Brain microvascular endothelial cell (primary cell): ENCODE data around the gene AP2B1.

ENCODE experiments used
- DNase-seq: peaks from one replicate; pipeline ENCODE4 v3.0.0-alpha.2; 2020
- H3K27ac ChIP-seq: fragments of 250-450 bp; sonication (Bioruptor Pico); 2 replicates; pipeline ENCODE4 v1.5.1; 2020; ENCODE audit warnings: mild to moderate bottlenecking, moderate library complexity
- H3K27me3 ChIP-seq: fragments of 250-450 bp; sonication (Bioruptor Pico); replicated peaks from 2 replicates; pipeline ENCODE4 v1.5.1; 2020; ENCODE audit warnings: mild to moderate bottlenecking
- H3K36me3 ChIP-seq: fragments of 250-450 bp; sonication (Bioruptor Pico); replicated peaks from 2 replicates; pipeline ENCODE4 v1.5.1; 2020; ENCODE audit warnings: mild to moderate bottlenecking
- H3K4me3 ChIP-seq: 2 replicates; pipeline ENCODE4 v1.5.1; 2011; ENCODE audit warnings: low read depth, mild to moderate bottlenecking, control low read depth, low read length, moderate library complexity
- in situ Hi-C: cut with HindIII; loops from 2 replicates; pipeline ENCODE4 v1.10.0; 2017; ENCODE audit warnings: low sequenced_read_pairs, low pct_ligation_motif_present
- TF ChIP-seq, protein P1 (sequence below): IDR thresholded peaks from 2 replicates; pipeline ENCODE4 v1.5.1; 2011; ENCODE audit warnings: low read depth, mild to moderate bottlenecking, moderate library complexity, low read length, control low read depth, inconsistent platforms; ENCODE audit errors: missing control alignments

AP2B1 gene

DNA sequence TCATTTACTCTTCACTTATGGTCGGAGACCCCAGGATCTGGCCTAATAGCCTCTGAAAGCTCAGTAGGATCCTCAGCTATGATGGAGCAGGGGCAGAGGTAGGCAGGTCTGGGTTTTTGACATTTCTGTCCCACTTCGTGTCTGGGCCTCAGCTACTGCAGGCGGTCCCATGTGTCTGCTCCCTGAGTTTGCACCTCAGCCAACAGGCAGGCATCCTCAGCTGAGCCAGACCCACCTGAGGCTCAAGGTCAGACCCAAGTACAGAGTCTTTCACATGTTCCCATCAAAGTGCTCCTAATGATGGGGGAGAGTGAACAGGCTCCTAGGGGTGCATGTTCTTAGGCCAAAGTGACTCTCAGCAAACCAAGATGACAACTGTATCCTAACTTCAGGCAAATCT lies 141.4 kb downstream of the AP2B1 start:
- H3K27ac ChIP-seq, result no peak overlapping the region
- H3K4me3 ChIP-seq, result no peak overlapping the region
- TF ChIP-seq, protein P1, sequence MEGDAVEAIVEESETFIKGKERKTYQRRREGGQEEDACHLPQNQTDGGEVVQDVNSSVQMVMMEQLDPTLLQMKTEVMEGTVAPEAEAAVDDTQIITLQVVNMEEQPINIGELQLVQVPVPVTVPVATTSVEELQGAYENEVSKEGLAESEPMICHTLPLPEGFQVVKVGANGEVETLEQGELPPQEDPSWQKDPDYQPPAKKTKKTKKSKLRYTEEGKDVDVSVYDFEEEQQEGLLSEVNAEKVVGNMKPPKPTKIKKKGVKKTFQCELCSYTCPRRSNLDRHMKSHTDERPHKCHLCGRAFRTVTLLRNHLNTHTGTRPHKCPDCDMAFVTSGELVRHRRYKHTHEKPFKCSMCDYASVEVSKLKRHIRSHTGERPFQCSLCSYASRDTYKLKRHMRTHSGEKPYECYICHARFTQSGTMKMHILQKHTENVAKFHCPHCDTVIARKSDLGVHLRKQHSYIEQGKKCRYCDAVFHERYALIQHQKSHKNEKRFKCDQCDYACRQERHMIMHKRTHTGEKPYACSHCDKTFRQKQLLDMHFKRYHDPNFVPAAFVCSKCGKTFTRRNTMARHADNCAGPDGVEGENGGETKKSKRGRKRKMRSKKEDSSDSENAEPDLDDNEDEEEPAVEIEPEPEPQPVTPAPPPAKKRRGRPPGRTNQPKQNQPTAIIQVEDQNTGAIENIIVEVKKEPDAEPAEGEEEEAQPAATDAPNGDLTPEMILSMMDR, result no peak
- no peak for DNase-seq
- in situ Hi-C loops, result no loop called here
- no peaks in the 10 kb centered on the region for H3K27me3 ChIP-seq
- H3K36me3 ChIP-seq, result peaks cover 15% of the 10 kb centered on the region

DNA sequence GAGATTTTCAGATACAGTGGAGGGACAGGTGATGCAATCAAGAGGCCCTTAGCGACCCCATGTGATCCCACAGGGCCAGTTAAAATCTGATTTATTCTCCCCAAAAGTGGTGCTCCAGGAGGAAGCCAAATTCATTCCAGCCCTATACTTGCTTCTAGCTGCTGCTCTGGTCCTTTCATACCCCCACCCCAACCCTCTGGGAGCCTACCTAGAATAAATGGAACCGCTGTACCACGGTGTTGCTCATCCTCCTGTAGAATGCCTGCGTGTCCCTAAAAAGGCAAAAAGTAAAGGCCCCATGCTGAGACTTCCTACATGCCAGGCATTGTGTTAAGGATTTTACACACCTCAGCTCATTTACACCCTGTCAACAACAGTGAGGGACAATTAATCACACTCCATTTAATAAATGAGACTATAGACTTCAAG lies 142.3 kb downstream of the AP2B1 start:
- no peak overlapping the region for H3K27ac ChIP-seq
- DNase-seq, result no peak
- peaks cover 6% of the 10 kb centered on the region for H3K36me3 ChIP-seq
- H3K27me3 ChIP-seq, result no peaks in the 10 kb centered on the region
- TF ChIP-seq, protein P1, result no peak
- in situ Hi-C loops, result no loop called here
- H3K4me3 ChIP-seq, result no peak overlapping the region

DNA sequence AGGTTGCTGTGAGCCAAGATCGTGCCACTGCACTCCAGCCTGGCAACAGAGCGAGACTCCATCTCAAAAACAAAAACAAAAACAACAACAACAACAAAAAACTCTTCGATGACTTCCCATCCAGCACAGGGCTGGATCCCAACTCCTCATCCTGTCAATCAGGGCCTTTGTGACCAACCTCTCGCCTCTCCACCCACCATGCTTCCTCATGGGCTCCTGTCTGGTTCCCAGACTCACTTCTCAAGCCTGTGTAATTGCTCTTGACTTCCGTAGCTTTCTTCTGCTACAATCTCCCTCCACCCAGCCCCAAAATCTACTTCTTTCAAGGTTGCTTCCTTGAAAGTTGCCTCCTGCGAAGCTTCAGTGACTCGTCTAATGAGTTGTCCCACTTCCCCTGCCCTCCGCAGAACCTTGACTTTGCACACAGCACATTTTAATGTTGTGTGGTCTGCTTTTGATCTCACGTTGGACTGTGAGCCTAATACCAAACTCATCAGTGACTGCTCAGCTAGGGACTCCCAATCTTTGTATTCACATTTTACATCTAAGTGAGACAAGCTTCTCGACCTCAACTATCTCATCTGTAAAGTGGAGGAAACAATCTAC lies 143.4 kb downstream of the AP2B1 start:
- DNase-seq, result no peak
- no peak overlapping the region for H3K4me3 ChIP-seq
- H3K36me3 ChIP-seq, result no peaks in the 10 kb centered on the region
- H3K27me3 ChIP-seq, result no peaks in the 10 kb centered on the region
- no peak overlapping the region for H3K27ac ChIP-seq
- TF ChIP-seq, protein P1, result no peak
- in situ Hi-C loops, result no loop called here

DNA sequence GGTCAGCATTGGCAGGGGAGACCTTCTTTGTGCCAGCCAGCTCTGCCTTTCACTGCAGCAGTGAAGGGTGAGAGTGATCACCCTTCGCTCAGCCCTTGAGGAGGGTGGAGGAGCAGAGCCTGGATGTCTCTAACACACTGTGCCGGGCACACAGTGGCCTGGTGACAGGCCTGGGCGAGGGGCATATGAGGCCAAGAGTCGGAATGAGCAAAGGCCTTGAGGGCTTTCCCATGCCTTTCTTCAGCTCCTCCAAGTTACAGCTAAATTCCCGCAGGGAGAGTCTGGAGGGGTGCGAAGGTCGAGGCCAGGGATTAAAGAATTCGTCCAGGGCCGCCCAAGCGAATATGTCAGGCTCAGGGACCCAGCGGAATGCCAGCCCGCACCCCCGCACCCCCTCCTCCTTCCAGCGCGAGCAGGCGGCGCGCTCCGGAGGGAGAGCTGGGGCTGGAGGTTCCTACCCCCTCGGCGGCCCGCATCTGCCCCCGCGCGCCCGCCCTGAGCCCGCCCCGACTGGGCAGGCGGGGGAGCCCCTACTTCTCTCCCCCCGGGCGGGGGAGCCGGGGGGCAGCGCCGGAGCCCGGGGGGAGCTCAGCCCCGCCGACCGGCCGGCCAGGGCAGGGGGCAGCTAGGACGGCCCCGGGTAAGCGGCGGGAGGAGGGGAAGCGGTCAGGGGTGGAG lies 144.3 kb downstream of the AP2B1 start, which contains the start of gene RASL10B:
TSS of gene RASL10B (plus strand) at position 401 of the 678 bp plus-strand sequence. CDS start 3,546 bp downstream, outside the sequence.
- in situ Hi-C loops, result no loop called here

DNA sequence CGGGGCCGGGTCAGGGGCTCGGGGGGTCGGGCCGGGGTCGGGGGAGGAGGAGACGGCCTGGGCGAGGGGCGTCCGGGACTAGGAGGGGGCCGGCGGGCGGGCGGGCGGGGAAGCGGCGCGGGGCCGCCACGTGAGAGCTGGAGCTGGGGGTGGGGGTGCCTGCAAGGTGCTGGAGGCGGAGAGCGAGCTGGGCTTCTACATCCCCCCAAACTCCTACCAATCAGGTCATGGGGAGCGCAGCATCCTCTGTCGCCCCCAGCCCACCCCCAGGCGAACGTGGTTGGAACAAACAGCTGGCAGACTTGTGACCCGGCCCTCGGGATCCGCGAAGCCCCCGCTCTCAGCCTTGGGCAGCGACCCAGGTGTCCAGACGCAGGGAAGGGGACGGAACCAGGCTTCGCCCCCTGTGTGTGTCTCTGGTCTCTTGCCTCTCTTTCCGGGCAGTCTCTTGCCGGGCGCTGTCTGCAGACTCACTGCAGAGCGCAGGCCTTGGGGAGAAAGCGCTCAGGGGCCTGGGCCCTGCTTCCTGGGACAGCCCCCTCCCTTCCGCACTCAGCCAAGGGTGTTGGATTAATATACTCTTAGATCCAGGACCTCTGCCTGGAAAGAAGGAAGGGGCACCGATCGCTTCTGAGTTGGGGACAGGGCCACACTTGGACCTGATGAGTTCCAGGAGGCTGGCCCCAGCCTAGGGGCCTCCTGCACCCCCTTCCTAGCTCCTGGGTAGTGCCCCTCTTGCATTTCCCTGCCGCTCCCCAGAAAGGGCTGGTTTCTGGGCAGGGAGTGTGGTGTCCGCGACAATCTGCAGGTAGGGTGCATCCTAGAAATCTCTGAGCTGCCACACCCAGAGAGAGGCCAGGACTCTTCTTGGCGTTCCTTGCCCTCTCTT lies 145.0 kb downstream of the AP2B1 start:
- H3K27me3 ChIP-seq, result no peaks in the 10 kb centered on the region
- DNase-seq, result no peak
- TF ChIP-seq, protein P1, result no peak
- no peaks in the 10 kb centered on the region for H3K36me3 ChIP-seq
- in situ Hi-C loops, result no loop called here
- H3K4me3 ChIP-seq, result peak overlapping the region; percentile 61
- H3K27ac ChIP-seq, result no peak overlapping the region

More for the DNA sequence above, 144.3 kb downstream of the AP2B1 start, which contains the start of gene RASL10B:
- TF ChIP-seq, protein P1, result no peak
- no peaks in the 10 kb centered on the region for H3K27me3 ChIP-seq
- peak; percentile 29 for DNase-seq
- H3K36me3 ChIP-seq, result no peaks in the 10 kb centered on the region
- H3K4me3 ChIP-seq, result peak within 1 kb of the TSS; percentile 61
- no peak within 1 kb of the TSS for H3K27ac ChIP-seq
